GM19351 (cell line): ENCODE data around the gene METTL25.
A peak's percentile ranks its signal among the peaks of the same experiment; 100 is the strongest.

ENCODE experiments used
- ATAC-seq: cut with Tn5 transposase; IDR thresholded peaks from one replicate; pipeline ENCODE4 v1.9.1; 2021; ENCODE audit warnings: mild to moderate bottlenecking, moderate library complexity; ENCODE audit not compliant: unreplicated experiment

The METTL25 gene

GRCh38 chr12:82400819-82401218 is 42.5 kb downstream of the METTL25 start:
- ATAC-seq: no peak

GRCh38 chr12:82406651-82407050 is 48.3 kb downstream of the METTL25 start:
- ATAC-seq: no peak

GRCh38 chr12:82407481-82407880 is 49.2 kb downstream of the METTL25 start:
- ATAC-seq: no peak

GRCh38 chr12:82408844-82409243 is 50.5 kb downstream of the METTL25 start:
- no peak for ATAC-seq

GRCh38 chr12:82411546-82412230 is 53.4 kb downstream of the METTL25 start:
- no peak for ATAC-seq

GRCh38 chr12:82412246-82412645 is 53.9 kb downstream of the METTL25 start:
- ATAC-seq: no peak

GRCh38 chr12:82414044-82414443 is 55.7 kb downstream of the METTL25 start:
- ATAC-seq: no peak

GRCh38 chr12:82414926-82415325 is 56.6 kb downstream of the METTL25 start:
- ATAC-seq: no peak

- no peak for ATAC-seq
Observed at GRCh38 chr12:82415402-82415801, 57.1 kb downstream of the METTL25 start.

GRCh38 chr12:82425241-82425640 is 66.9 kb downstream of the METTL25 start:
- ATAC-seq: no peak

GRCh38 chr12:82426081-82426480 is 67.8 kb downstream of the METTL25 start:
- no peak for ATAC-seq

GRCh38 chr12:82426586-82426985 is 68.3 kb downstream of the METTL25 start:
- no peak for ATAC-seq

- no peak for ATAC-seq
Observed at GRCh38 chr12:82430541-82431145, 72.3 kb downstream of the METTL25 start.

GRCh38 chr12:82434392-82434911 is 76.1 kb downstream of the METTL25 start:
- no peak for ATAC-seq

- no peak for ATAC-seq
Observed at GRCh38 chr12:82436354-82436753, 78.0 kb downstream of the METTL25 start.

GRCh38 chr12:82437744-82438143 is 79.4 kb downstream of the METTL25 start:
- peak; percentile 49 for ATAC-seq

- peak; percentile 70 for ATAC-seq
Observed at GRCh38 chr12:82438356-82438755, 80.0 kb downstream of the METTL25 start.

- ATAC-seq: peak; percentile 41
Observed at GRCh38 chr12:82440885-82441284, 82.6 kb downstream of the METTL25 start.

GRCh38 chr12:82448911-82449578 is 90.7 kb downstream of the METTL25 start:
- ATAC-seq: no peak

- no peak for ATAC-seq
Observed at GRCh38 chr12:82456633-82457032, 98.3 kb downstream of the METTL25 start.

GRCh38 chr12:82458101-82458500 is 99.8 kb downstream of the METTL25 start:
- ATAC-seq: no peak

GRCh38 chr12:82461393-82461792 is 103.1 kb downstream of the METTL25 start:
- ATAC-seq: no peak
